ENCODE results near the gene ID4. TPM values are rescaled to one million over a fixed set of nuclear protein-coding genes. Genes with fewer than 3 reads are reported as not detected.

ID4 gene
- total and polyA plus RNA-seq, 2 of the 8 experiments (the other 6 are each of a cell fraction or from before 2014, with no cell fraction given) = 2.0 to 8.3 TPM

DNA sequence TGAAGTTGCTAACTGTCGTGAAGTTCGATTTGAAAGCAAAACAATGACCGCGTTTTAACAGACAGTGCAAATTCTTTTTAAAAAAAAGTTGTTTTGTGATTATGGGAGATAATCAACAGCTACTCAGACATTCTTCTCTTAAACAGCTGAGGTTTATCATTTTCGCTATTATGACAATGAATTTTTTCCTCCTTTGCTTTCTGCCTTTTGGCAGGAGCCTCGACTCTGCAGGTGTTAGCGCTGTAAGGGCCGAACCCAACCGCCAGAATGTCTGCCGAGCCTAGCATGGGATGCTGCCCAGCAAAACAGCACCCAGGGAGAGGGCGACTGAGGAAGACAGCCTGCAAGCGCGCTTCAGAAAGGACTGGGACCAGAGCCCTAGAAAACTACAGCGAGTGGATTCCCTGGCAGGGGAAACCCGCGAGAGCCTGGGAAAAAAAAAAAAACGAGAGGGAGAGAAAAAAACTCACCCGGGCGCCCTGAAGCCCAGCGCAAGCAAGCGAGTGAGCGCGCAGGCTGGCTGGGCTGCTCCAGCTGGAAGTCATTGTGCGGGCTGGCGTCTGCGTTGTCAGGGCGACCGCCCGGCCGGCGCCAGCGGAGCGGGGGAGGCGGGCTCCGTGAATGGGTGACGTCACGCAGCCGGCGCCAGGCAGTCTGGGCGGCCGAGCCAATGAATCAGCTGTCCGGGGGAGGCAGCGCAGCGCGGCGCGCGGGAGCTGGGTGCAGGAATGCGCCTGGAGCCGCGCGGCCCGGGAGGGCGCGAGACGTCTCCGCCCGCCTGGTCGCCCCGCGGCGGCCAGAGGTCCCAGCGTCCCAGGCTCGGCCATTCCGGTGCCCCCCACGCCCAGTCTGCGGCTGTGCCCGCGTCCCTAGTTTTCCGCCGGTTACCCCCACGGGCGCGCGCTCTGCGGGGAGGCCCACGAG lies 32.7 kb upstream of the ID4 start (continued):
- no peak for TF ChIP-seq ATF2 (IDR thresholded peaks at IDR 0.05; ENCODE audit: low read length)
- TF ChIP-seq POLR2AphosphoS5 (IDR thresholded peaks at IDR 0.05; ENCODE audit: low read depth, low read length) = peak; percentile 80
- no peak; a peak in 1 of 4 replicates for TF ChIP-seq CTCF (IDR thresholded peaks at IDR 0.05; ENCODE audit: control extremely low read depth in 1 of 3, insufficient read depth in 1 of 3, low read depth in 1 of 3, low read length in 3 of 3)
- peak; percentile 89 for TF ChIP-seq RBBP5 (IDR thresholded peaks at IDR 0.05; ENCODE audit: borderline replicate concordance, low read depth, low read length)
- TF ChIP-seq PHF8 (conservative IDR thresholded peaks at IDR 0.05; ENCODE audit: low read depth, low read length) = peak; percentile 78
- no peak for TF ChIP-seq SIX5 (IDR thresholded peaks at IDR 0.05; ENCODE audit: low read depth, low read length)

Measured in H1 (cell line).